Suppressor macrophage (primary cell): Measurements from ENCODE around the gene HS3ST2.

Experiments used
- DNase-seq, 4 experiments: peaks; one replicate each; pipeline ENCODE4 v3.0.0-alpha.2; 2020 to 2022
- total RNA-seq, 17 experiments: gene quantifications; one replicate each; lab custom pipeline; 2026; ENCODE audit warnings: mixed read lengths in 6 of 17, inconsistent platforms in 3 of 17; lab: John Stamatoyannopoulos, UW

HS3ST2 gene
- 0.98 to 33.9 (median 7.9) reads per million in 17 experiments for total RNA-seq

GRCh38 chr16:22813948-22814710 lies at the start of gene HS3ST2:
Gene HS3ST2 (plus strand): TSS chr16:22814162. CDS start chr16:22814611, 449 bp downstream.
- DNase-seq, result peak; percentile 67 to 90 (median 77)

DNA sequence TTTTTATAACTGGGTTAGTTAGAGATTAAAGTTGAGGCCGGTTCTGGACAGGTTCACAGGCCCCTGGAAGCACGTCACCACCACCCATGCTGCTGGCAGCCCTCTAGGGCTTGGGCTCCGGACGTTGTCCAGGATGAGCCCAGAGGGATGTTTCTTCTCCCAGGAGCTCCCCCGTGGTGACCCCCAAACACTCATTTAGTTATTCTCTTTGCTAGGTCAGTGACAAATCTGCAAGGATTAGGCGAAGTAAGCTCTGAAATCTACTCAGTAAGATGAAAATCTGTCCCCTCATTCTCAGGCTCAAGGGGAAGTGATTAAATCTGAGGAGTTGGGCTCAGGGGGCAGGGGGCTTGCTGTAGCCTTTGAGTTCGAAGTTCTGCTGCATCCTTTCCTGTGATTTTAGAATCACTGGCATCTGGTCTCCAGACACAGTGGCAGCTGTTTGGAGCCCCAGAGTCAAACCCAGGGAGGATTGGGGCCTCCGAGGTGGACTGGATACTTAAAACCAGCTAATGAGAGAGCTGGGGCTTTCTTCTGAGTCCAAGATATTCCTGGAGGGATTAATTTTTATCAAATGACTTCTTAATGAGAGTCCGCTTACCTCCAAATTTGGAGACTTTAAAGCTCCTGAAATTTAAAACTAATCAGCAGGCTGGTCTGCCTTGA lies 49.2 kb upstream of the HS3ST2 start:
- no peak for DNase-seq

DNA sequence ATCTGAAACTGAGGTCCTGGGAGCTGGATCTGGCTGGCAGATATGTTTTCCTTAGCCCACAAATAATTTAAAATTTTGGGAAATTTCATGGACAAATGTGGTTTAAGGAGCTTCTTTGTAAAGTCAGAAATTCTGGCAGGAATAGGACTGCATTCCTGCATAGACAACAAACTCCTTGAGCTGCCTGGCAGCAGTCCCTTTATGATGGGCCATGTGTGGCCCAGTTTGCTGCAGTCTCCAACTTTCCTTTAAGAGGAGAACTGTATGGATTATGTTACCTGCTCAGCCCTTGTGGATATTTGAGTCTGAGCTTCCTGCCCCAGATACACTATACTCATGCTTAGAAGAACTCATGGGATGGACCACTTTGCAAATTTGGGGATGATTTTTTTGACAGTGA lies 48.5 kb upstream of the HS3ST2 start:
- no peak for DNase-seq

DNA sequence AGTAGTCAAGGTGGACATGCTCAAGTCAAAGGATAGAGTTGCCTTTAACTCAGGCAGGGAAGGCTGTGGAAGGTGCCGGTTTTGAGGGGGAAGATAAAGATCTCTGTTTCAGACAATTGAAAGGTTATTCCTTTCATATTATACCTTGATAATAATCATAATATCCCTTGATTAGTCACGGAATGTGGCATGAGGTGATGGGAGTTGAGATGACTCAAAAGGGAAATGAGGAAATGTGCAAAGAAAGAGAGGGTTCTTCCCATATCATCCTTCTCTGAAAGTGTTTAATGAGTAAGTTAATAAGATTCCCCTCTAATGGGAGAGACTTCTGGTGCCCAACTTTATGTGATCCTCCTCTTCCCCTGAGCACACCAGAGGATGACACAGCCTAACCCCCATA lies 43.1 kb upstream of the HS3ST2 start:
- DNase-seq, result no peak

DNA sequence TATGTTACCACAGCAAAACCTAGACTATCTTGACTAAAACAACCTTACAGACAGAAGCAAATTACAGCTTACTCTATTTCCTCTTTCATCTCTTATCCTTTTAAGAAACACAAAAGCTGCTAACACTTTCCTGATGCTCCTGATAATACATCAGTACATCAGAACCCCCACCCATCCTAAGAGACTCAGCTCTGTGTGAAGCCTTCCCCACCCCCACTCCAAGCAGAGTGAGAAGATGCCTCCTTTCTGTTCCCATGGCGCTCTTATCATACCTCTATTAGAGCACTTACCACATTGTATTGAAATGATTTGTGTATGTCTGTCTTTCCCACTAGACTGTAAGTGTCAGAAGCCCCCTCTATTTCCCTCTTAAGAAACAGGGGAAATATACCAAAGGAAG lies 42.4 kb upstream of the HS3ST2 start:
- no peak for DNase-seq

- DNase-seq, result no peak
These were observed 38.6 kb upstream of the HS3ST2 start for GRCh38 chr16:22775220-22775922.

DNA sequence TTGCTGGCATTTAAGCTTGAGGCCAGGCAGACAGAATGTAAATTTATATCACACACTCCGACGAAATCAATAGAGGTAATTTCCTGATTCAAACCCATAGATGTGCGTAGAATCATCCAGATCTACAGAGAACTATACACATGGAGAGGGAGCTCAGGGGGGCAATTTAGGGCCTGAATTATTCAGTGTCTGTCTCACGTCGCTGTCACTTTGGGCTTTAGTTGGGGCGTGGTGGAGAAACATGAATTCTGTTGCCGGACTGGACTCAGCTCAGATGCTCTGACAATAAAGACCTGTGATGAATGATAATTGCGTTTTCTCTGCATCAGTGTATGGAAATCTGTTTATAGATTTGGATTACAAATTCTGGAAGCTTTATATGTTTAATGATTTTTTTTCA lies 32.5 kb upstream of the HS3ST2 start:
- DNase-seq, result no peak

GRCh38 chr16:22782314-22782713 lies 31.6 kb upstream of the HS3ST2 start:
- peak; percentile 82 to 94 (median 90) for DNase-seq

- peak in 2 of 4 experiments; percentile 11 to 37 for DNase-seq
These were observed 29.2 kb upstream of the HS3ST2 start for GRCh38 chr16:22784690-22785214.

DNA sequence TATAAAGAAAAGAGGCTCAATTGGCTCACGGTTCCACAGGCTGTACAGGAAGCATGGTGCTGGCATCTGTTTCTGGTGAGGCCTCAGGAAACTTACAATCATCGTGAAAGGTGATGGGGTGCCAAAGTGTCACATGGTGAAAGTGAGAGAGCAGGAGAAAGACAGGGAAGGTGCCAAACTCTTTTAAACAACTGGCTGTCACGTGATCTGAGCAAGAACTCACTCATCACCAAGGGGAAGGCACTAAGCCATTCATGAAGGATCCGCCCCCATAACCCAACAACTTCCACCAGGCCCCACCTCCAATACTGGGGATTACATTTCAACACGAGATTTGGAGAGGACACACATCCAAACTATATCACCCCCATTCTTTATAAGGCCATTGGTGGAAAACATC lies 28.4 kb upstream of the HS3ST2 start:
- no peak for DNase-seq

GRCh38 chr16:22786284-22786683 lies 27.7 kb upstream of the HS3ST2 start:
- no peak for DNase-seq

GRCh38 chr16:22786691-22787090 lies 27.3 kb upstream of the HS3ST2 start:
- DNase-seq, result no peak

DNA sequence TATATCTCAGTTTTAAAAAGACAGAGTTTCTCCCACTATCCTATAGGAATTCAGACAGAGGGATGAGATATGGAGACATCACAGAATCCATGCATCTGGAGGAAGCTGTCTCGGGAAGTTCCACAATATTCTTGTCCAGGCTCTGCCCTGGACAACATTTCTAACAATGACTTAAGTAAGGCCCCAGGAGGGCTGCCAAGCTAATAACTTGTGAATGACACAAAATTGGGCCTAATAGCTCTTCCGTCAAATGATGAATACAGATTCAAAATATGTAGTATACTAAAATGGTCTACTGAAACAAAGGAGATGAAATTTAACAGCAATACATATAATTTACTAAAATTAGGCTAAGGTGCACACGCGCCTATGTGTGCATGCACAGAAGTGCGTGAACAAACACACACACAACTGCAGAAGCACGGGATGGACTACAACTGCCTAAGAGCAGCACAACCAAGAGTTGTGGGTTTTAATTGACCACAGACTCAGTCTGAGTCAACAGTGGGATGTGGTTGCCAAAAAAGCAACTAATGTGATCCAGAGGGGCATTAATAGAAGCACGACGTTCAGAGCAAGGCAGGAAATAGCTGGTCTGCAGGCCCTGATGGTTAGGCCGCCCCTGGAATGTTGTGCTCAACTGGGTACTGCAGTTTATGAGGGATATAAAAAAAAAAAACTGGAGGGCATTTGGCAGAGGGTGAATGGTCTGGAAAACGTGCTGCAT lies 26.3 kb upstream of the HS3ST2 start:
- DNase-seq, result peak; percentile 16 to 58 (median 44)

DNA sequence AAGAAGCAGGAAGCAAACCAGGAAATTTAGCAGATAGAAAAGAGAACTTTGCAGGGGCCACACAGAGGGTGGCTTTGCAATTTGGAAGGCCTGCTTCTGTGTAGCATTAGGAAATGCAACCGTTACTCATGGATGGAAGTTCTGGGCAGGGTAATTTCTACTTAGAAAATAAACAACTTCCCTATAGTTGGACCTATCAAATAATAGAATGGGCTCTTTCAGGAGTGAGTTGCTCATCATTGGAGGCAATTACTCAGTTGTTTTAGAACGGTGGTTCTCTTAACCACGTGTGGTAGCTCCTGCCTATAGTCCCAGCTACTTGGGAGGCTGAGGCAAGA lies 25.8 kb upstream of the HS3ST2 start:
- DNase-seq, result peak; percentile 66 to 85 (median 75)

GRCh38 chr16:22789281-22789945 lies 24.5 kb upstream of the HS3ST2 start:
- DNase-seq, result no peak

DNA sequence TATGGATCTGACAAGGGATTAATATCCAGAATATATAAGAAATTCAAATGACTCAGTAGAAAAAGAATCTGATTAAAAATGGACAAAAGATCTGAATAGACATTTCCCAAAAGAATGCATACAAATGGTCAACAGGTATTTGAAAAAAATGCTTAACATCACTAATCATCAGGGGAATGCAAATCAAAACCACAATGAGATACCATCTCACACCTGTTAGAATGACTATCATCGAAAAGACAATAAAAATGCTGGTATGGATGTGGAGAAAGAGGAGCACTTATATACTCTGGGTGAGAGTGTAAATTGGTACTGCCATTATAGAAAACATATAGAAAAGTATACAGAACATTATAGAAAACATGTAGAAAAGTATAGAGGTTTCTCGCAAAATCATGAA lies 16.4 kb upstream of the HS3ST2 start:
- DNase-seq, result no peak

GRCh38 chr16:22799113-22799512 lies 14.8 kb upstream of the HS3ST2 start:
- DNase-seq, result no peak

DNA sequence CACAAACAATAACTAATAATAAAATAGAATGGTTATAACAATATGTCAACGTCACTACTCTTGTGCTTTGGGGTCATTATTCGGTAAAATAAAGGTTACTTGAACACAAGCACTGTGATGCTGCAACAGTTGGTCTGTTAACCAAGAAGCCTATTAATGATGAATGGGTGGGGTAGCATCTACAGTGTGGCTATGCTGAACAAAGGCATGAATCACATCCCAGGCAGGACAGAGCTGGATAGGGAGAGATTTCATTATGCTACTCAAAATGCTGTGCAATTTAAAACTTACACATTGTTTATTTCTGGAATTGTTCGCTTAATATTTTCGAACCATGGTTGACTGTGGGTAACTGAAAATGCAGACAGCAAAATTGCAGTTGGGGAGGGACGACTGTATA lies 9.1 kb upstream of the HS3ST2 start:
- no peak for DNase-seq

DNA sequence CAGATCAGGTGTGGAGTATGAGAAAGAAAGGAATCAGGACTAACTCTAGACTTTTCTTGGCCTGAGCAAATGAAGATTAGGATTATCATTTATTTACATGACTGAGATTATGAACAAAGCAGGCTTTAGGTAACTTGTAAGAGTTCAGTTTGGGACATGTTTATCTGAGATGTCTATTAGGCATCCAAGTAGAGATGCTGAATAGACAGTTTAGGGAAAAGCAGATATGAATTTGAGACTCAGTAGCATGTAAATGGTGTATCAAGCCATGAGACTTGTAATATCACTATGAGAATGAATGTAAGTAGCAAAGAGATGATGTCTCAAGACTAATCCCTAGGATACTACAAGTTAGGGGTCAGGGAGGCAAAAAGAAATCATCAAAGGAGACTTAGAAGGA lies 8.6 kb upstream of the HS3ST2 start:
- no peak for DNase-seq

- no peak for DNase-seq
These were observed 7.2 kb upstream of the HS3ST2 start for GRCh38 chr16:22806811-22807210.

DNA sequence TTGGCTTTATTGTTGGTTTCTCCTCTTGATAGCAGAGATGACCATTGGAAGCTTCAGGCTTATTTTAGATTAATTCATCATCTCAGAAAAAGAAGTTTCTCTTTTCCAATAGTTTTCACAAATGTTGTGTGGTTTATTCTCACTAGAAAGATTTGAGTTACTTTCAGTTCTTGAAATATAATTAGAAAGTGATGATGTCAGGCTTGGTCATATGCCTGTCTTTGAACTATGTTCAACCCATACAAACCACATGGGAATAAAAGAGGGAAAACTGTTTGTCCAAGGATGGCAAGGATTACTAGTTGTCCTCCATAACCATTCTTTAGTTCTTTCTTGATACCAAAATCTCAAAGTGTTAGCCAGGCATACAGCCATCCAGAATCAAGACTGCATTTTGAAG lies 3.7 kb upstream of the HS3ST2 start:
- DNase-seq, result peak in 2 of 4 experiments; percentile 40 to 53
